ENCODE results near the gene PPP2R5E.
"Not testable (repeated sequence)": the region's sequence is repeated elsewhere in the genome, so short reads cannot be mapped to it uniquely, and the experiment has no call there.

The PPP2R5E gene

DNA sequence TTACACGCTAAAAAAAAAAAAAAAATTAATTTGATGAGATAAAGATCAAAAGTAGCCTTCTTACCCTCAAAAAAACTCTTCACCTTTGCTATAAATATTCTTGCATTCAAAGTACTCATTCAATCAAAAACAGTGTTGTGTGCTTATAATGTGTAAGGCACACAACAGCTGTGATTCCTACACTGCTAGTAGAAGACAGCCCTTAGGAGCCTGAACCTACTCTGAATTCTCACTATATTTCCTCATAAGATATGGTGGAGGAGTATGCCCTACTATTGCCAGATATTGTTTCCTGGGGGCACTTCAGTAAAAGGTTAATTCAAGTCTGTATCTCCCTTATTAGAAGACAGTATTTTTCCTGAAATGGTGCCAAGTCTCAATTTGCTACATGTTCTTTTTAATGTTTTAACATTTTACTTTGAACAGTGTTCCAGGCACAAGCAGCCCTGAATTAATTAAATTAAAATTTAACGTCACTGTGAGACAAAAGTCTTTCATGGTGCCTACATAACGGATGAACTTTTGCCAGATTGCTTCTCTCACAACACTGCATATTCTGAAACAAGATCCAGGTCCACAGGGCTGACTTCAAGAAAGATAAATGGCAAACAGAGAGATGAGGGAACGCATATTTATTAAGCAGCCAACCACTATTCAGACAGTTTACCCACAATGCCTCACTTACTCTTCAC, 19.3 kb downstream of the PPP2R5E start:
- no peak overlapping the region for H3K4me3 ChIP-seq (ENCODE audit: low read depth, low read length)
- DNase-seq (ENCODE audit: low read depth), result no peak
- TF ChIP-seq CTCF (conservative IDR thresholded peaks at IDR 0.05; ENCODE audit: low read depth, low read length), result no peak

GRCh38 chr14:63522511-63522910, 20.7 kb downstream of the PPP2R5E start:
- not testable (repeated sequence) for H3K4me3 ChIP-seq (ENCODE audit: low read depth, low read length); DNase-seq (ENCODE audit: low read depth)

- no peak overlapping the region for H3K4me3 ChIP-seq (ENCODE audit: low read depth, low read length)
- DNase-seq (ENCODE audit: low read depth), result peak; percentile 52
- no peak for TF ChIP-seq CTCF (conservative IDR thresholded peaks at IDR 0.05; ENCODE audit: low read depth, low read length)
Observed at GRCh38 chr14:63517354-63517753, 25.8 kb downstream of the PPP2R5E start.

GRCh38 chr14:63515240-63515639, 27.9 kb downstream of the PPP2R5E start:
- H3K4me3 ChIP-seq (ENCODE audit: low read depth, low read length), result no peak overlapping the region
- TF ChIP-seq CTCF (conservative IDR thresholded peaks at IDR 0.05; ENCODE audit: low read depth, low read length), result no peak
- DNase-seq (ENCODE audit: low read depth), result no peak

DNA sequence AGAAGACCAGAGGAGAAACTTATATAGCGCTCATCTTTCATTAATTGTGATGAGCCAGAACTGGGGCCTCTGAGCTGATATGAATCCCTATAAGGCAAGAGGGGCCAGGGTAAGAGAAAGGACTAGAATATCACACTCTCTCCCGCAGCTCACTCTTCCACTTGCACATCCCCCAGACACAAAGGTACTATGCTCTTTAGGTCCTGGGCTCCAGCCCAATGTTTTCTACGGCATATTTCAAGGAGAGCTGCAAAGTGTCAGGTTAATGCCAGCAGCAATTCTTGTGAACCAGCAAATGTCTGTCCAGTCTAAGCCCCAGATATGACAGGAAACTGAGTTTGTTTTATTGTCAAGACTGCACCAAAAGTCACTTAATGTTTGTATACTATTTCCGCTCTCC, 29.4 kb downstream of the PPP2R5E start:
- no peak for TF ChIP-seq CTCF (conservative IDR thresholded peaks at IDR 0.05; ENCODE audit: low read depth, low read length)
- H3K4me3 ChIP-seq (ENCODE audit: low read depth, low read length), result no peak overlapping the region
- DNase-seq (ENCODE audit: low read depth), result no peak

- H3K4me3 ChIP-seq (ENCODE audit: low read depth, low read length), result no peak overlapping the region
- DNase-seq (ENCODE audit: low read depth), result no peak
- no peak for TF ChIP-seq CTCF (conservative IDR thresholded peaks at IDR 0.05; ENCODE audit: low read depth, low read length)
Observed at GRCh38 chr14:63512861-63513260, 30.3 kb downstream of the PPP2R5E start.

GRCh38 chr14:63510538-63510937, 32.6 kb downstream of the PPP2R5E start:
- H3K4me3 ChIP-seq (ENCODE audit: low read depth, low read length), result no peak overlapping the region
- peak; percentile 88 for DNase-seq (ENCODE audit: low read depth)
- TF ChIP-seq CTCF (conservative IDR thresholded peaks at IDR 0.05; ENCODE audit: low read depth, low read length), result no peak
